RWPE2 (cell line): ENCODE measurements around the gene HEBP1.
A peak's percentile ranks its signal among the peaks of the same experiment; 100 is the strongest.

Experiments used
- ATAC-seq: fragments of 200-7000 bp; cut with Tn5 transposase; 3 replicates; pipeline ENCODE4 v1.9.1; 2021; ENCODE audit warnings: low read depth
- DNase-seq: peaks from one replicate; pipeline ENCODE4 v3.0.0-alpha.2; 2020; ENCODE audit warnings: low spot score
- H3K27ac ChIP-seq: fragments of 450-650 bp; 2 replicates; pipeline ENCODE4 v1.5.1; 2017; ENCODE audit warnings: mild to moderate bottlenecking; ENCODE audit not compliant: poor library complexity, severe bottlenecking
- H3K27me3 ChIP-seq: fragments of 250-450 bp; sonication (Bioruptor Pico); 2 replicates; pipeline ENCODE4 v1.5.1; 2021; ENCODE audit warnings: mild to moderate bottlenecking, moderate library complexity; ENCODE audit not compliant: insufficient read depth, poor library complexity, severe bottlenecking
- H3K36me3 ChIP-seq: fragments of 250-450 bp; sonication (Bioruptor Pico); 2 replicates; pipeline ENCODE4 v1.5.1; 2020; ENCODE audit warnings: low read depth, mild to moderate bottlenecking, moderate library complexity
- H3K4me1 ChIP-seq: fragments of 250-450 bp; sonication (Bioruptor Pico); 2 replicates; pipeline ENCODE4 v1.5.1; 2021; ENCODE audit warnings: mild to moderate bottlenecking, moderate library complexity; ENCODE audit not compliant: insufficient read depth, poor library complexity, severe bottlenecking
- H3K4me3 ChIP-seq: fragments of 250-450 bp; sonication (Bioruptor Pico); 2 replicates; pipeline ENCODE4 v1.5.1; 2021; ENCODE audit warnings: mild to moderate bottlenecking, moderate library complexity; ENCODE audit not compliant: severe bottlenecking
- H3K9me3 ChIP-seq: fragments of 250-450 bp; sonication (Bioruptor Pico); 2 replicates; pipeline ENCODE4 v1.5.1; 2021; ENCODE audit warnings: mild to moderate bottlenecking, moderate library complexity; ENCODE audit not compliant: severe bottlenecking
- TF ChIP-seq, protein P1 (sequence below): fragments of 450-650 bp; IDR thresholded peaks from one replicate; pipeline ENCODE4 v1.5.1; 2017; ENCODE audit warnings: mild to moderate bottlenecking, moderate library complexity; ENCODE audit not compliant: poor library complexity, severe bottlenecking

HEBP1 gene

DNA sequence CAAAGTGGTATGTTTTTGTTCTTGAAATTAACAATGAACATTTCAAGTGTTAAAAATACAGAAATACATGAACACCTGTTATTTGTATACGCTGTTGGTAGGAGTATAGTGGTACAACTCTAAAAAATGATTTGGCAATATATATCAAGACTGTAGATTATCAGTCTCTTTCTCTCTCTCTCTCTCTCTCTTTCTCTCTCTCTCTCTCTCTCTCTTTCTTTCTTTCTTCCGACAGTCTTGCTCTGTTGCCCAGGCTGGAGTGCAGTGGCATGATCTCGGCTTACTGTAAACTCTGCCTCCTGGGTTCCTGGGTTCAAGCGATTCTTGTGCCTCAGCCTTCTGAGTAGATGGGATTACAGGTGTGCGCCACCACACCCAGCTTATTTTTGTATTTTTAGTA, 12.6 kb downstream of the HEBP1 start:
- Histone ChIP-seq H3K4me1 (no peaks in the 10 kb centered on the region), H3K27ac (no peak overlapping the region), H3K9me3 (no peaks in the 10 kb centered on the region), H3K36me3 (peaks cover 18% of the 10 kb centered on the region), H3K27me3 (no peaks in the 10 kb centered on the region), H3K4me3 (no peak overlapping the region)
- DNase-seq (no peak), ATAC-seq (no peak)
- TF ChIP-seq, protein P1, sequence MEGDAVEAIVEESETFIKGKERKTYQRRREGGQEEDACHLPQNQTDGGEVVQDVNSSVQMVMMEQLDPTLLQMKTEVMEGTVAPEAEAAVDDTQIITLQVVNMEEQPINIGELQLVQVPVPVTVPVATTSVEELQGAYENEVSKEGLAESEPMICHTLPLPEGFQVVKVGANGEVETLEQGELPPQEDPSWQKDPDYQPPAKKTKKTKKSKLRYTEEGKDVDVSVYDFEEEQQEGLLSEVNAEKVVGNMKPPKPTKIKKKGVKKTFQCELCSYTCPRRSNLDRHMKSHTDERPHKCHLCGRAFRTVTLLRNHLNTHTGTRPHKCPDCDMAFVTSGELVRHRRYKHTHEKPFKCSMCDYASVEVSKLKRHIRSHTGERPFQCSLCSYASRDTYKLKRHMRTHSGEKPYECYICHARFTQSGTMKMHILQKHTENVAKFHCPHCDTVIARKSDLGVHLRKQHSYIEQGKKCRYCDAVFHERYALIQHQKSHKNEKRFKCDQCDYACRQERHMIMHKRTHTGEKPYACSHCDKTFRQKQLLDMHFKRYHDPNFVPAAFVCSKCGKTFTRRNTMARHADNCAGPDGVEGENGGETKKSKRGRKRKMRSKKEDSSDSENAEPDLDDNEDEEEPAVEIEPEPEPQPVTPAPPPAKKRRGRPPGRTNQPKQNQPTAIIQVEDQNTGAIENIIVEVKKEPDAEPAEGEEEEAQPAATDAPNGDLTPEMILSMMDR = no peak

DNA sequence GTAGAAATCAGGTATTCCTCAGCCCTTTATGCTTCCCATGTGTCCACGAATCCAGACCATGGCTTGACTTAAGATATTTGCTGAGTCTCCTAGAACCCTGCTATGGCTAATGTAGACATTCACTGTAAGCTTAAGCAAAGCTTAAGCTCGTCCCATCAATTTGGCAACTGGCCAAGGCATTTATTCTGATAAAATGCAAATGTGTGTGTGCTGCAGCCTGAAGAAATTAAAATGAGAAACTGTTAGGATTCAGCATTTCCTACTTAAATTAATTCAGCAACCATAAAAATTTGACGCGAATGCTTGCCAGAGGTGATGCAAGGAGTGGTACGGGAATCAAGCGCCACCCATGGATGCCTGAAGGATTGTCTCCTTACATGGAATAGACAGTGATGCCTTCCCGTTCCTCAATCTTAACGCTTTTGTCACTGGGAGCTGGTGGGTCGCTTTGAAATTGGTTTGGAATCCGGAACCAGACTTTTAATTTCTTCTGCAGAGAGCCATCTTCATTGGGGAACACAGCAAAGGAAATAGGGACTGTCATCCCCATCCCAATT, 13.2 kb downstream of the HEBP1 start:
- TF ChIP-seq, protein P1 = no peak
- no peaks in the 10 kb centered on the region for H3K4me1 ChIP-seq
- no peak overlapping the region for H3K27ac ChIP-seq
- H3K27me3 ChIP-seq = no peaks in the 10 kb centered on the region
- DNase-seq (no peak), ATAC-seq (no peak)
- H3K4me3 ChIP-seq = no peak overlapping the region
- peaks cover 18% of the 10 kb centered on the region for H3K36me3 ChIP-seq
- no peaks in the 10 kb centered on the region for H3K9me3 ChIP-seq

DNA sequence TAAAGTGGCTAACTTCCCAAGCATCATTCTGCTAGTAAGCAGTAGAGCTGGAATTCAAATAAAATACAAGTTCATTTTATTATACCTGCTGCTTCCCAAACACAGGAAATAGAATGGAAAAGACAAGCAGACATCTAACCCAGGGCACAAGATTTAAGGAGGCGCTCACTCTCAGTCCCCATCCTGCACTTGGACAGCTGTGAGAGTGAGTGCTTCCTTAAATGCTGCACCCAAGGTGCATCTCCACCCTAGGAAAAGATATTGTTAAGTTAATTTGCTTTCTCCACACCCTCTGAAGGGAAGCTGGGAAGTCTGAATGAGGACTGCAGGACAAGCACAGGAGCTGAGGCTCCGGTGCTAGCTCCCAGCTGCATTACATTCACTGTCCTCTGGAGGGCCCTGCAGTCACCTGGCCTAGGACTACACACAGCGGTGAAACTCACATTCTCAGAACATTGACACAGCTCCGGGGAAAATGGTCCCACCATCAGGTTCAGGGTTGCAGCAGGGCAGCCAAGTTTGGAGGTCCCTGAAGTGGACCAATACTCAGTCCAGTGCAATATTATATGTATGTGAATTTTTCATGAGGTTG, 14.2 kb downstream of the HEBP1 start:
- H3K27me3 ChIP-seq = no peaks in the 10 kb centered on the region
- ATAC-seq (no peak), DNase-seq (no peak)
- H3K4me1 ChIP-seq = no peaks in the 10 kb centered on the region
- TF ChIP-seq, protein P1 = no peak
- peaks cover 18% of the 10 kb centered on the region for H3K36me3 ChIP-seq
- H3K4me3 ChIP-seq = no peak overlapping the region
- H3K27ac ChIP-seq = no peak overlapping the region
- H3K9me3 ChIP-seq = no peaks in the 10 kb centered on the region

DNA sequence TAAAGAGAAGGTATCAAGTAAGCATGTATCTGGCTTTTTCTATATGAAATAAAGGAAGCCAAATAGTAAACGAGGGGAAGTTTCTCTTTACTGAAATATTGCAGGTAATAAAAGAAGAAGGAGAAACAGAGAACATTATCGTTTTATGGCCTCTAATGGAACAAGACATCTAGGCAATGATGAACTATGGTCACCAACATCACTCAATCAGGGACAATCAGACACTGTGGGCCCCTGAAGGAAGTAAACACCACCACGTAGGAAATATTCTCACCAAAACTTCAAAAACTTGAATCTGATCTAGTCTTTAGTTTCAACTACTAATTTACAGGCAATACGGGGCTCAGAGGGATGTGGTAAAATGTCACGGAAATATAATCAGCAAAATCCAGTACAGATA, 15.9 kb downstream of the HEBP1 start:
- ATAC-seq (no peak), DNase-seq (no peak)
- Histone ChIP-seq H3K27ac (no peak overlapping the region), H3K27me3 (no peaks in the 10 kb centered on the region), H3K9me3 (no peaks in the 10 kb centered on the region), H3K4me3 (no peak overlapping the region), H3K4me1 (peaks cover 12% of the 10 kb centered on the region), H3K36me3 (peaks cover 18% of the 10 kb centered on the region)
- TF ChIP-seq, protein P1 = no peak

DNA sequence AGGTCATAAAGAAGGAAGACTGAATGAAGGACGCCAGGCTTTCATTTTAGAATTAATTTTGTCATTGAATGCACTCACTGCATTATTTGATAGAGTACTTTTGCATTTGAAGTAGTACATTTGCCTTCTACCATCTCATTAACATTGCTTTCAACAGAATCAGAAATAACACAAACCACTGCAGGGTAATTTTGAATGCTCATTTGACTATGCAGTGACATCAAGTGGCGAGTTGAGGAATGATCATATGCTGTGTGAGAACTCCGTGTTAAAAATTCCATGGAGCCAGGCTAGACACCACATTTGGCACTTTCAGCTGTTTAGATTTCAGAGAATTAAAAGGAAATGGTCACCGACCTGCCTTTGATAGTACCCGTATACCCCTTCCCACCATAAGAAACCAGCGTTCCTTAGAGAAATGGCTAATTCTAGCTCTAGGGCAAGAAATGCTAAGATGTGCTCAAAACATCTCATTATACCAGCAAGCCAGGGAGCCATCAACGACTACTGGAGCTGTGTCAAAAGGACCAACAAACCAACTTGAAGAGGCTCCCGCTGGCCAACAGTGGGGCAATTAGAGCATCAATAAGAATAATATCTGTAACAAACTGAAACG, 16.5 kb downstream of the HEBP1 start:
- TF ChIP-seq, protein P1 = peak; percentile 63
- Histone ChIP-seq H3K36me3 (peaks cover 18% of the 10 kb centered on the region), H3K27me3 (no peaks in the 10 kb centered on the region), H3K9me3 (no peaks in the 10 kb centered on the region), H3K27ac (no peak overlapping the region), H3K4me3 (no peak overlapping the region), H3K4me1 (peaks cover 12% of the 10 kb centered on the region)
- ATAC-seq = 0 out of 3 replicates have a peak, but pooled peaks have one; percentile 37
- DNase-seq = no peak
